Measurements from ENCODE around the gene LTBR. TPM values are rescaled to one million over a fixed set of nuclear protein-coding genes. Genes with fewer than 3 reads are reported as not detected.

Gene LTBR
- total and polyA plus RNA-seq, 10 of the 15 experiments (the other 5 are each of a cell fraction or from before 2014, with no cell fraction given): 0.24 to 0.44 TPM; not detected in 8

DNA sequence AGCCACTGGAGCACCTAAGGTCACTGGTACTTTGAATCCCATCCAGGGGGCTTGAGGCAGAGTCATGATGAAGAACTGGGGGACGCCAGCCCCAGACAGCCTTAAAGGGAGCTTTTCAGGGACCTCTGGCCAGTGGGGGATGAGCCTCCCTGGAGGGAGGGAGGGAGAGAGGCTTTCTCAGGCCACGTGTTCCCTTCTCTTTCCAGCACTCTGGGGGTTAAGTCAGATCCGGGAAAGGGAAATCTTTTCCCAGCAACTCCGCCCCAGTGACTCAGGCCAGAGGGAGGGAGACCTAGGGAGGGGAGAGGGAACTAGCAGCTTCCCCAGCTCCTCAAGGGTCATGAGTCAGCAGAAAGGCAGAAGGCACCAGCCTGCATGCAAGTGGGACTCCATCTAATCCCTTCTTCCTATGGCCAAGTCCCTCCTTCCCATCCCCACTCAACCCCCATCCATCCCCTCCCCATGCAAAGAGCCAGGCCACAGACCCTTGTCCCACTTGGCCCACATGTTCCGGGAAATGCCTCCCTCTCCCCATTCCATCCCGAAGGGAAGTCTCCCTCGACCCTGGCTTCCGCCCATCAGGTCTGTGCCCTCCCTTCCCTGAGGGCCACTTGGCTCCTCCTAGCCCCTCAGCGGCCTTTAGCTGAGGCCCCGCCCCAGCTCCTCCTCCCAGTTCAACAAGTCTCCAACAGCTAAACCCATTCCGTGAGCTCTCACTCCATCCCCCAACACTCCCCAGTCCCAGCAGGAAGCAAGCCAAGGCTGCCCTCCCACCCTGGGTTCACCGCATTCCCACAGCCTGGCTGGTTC lies 47.7 kb upstream of the LTBR start (continued):
- TF ChIP-seq, protein P1, sequence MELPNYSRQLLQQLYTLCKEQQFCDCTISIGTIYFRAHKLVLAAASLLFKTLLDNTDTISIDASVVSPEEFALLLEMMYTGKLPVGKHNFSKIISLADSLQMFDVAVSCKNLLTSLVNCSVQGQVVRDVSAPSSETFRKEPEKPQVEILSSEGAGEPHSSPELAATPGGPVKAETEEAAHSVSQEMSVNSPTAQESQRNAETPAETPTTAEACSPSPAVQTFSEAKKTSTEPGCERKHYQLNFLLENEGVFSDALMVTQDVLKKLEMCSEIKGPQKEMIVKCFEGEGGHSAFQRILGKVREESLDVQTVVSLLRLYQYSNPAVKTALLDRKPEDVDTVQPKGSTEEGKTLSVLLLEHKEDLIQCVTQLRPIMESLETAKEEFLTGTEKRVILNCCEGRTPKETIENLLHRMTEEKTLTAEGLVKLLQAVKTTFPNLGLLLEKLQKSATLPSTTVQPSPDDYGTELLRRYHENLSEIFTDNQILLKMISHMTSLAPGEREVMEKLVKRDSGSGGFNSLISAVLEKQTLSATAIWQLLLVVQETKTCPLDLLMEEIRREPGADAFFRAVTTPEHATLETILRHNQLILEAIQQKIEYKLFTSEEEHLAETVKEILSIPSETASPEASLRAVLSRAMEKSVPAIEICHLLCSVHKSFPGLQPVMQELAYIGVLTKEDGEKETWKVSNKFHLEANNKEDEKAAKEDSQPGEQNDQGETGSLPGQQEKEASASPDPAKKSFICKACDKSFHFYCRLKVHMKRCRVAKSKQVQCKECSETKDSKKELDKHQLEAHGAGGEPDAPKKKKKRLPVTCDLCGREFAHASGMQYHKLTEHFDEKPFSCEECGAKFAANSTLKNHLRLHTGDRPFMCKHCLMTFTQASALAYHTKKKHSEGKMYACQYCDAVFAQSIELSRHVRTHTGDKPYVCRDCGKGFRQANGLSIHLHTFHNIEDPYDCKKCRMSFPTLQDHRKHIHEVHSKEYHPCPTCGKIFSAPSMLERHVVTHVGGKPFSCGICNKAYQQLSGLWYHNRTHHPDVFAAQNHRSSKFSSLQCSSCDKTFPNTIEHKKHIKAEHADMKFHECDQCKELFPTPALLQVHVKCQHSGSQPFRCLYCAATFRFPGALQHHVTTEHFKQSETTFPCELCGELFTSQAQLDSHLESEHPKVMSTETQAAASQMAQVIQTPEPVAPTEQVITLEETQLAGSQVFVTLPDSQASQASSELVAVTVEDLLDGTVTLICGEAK (IDR thresholded peaks at IDR 0.05; ENCODE audit: borderline replicate concordance): no peak
- TF ChIP-seq SIN3A (IDR thresholded peaks at IDR 0.05; ENCODE audit: low read depth, low read length) (no peak), CBX3 (IDR thresholded peaks at IDR 0.05; ENCODE audit: borderline replicate concordance, low read depth) (no peak), RFX5 (IDR thresholded peaks at IDR 0.05; ENCODE audit: low read depth, low read length) (no peak), CHD4 (IDR thresholded peaks at IDR 0.05) (no peak), POU2F2 (IDR thresholded peaks at IDR 0.05; ENCODE audit: borderline replicate concordance, low read depth, low read length) (no peak), ZNF622 (IDR thresholded peaks at IDR 0.05) (no peak), CHD1 (IDR thresholded peaks at IDR 0.05; ENCODE audit: low read depth, low read length) (no peak), CREB1 (IDR thresholded peaks at IDR 0.05; ENCODE audit: low read depth) (no peak), KLF5 (IDR thresholded peaks at IDR 0.05; ENCODE audit: partially characterized antibody) (no peak), BCL11A (IDR thresholded peaks at IDR 0.05; ENCODE audit: low read depth, low read length) (no peak), NFXL1 (IDR thresholded peaks at IDR 0.05; ENCODE audit: borderline replicate concordance) (no peak)
- TF ChIP-seq, protein P2, sequence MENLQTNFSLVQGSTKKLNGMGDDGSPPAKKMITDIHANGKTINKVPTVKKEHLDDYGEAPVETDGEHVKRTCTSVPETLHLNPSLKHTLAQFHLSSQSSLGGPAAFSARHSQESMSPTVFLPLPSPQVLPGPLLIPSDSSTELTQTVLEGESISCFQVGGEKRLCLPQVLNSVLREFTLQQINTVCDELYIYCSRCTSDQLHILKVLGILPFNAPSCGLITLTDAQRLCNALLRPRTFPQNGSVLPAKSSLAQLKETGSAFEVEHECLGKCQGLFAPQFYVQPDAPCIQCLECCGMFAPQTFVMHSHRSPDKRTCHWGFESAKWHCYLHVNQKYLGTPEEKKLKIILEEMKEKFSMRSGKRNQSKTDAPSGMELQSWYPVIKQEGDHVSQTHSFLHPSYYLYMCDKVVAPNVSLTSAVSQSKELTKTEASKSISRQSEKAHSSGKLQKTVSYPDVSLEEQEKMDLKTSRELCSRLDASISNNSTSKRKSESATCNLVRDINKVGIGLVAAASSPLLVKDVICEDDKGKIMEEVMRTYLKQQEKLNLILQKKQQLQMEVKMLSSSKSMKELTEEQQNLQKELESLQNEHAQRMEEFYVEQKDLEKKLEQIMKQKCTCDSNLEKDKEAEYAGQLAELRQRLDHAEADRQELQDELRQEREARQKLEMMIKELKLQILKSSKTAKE (IDR thresholded peaks at IDR 0.05; ENCODE audit: low read depth, poor library complexity, severe bottlenecking): no peak

All from GM12878 (cell line).